Natural killer cell (primary cell): ENCODE data around the gene IVL. TPM values are rescaled to one million over a fixed set of nuclear protein-coding genes. Genes with fewer than 3 reads are reported as not detected.

ENCODE experiments used
- ATAC-seq, 3 donors: fragments of 150-1000 bp in 2 of 3; fragments of 200-7000 bp in 1 of 3; cut with Tn5 transposase; 1 replicate in 1 of 3; 2 replicates in 2 of 3; pipeline ENCODE4 v1.10.0; 2021; ENCODE audit warnings: mild to moderate bottlenecking in 2 of 3, moderate library complexity in 2 of 3
- DNase-seq, 2 donors: peaks; one replicate each; pipeline versions ENCODE4 v3.0.0 to v3.0.0-alpha.2; 2013 to 2021; ENCODE audit warnings: mixed read lengths in 1 of 2
- H3K27ac ChIP-seq: one replicate; pipeline ENCODE4 v1.5.1; 2013; ENCODE audit warnings: mild to moderate bottlenecking, low read length
- H3K27me3 ChIP-seq: one replicate; pipeline ENCODE4 v1.6.1; 2013; ENCODE audit warnings: low read length; ENCODE audit not compliant: control insufficient read depth, insufficient read depth
- H3K36me3 ChIP-seq: one replicate; pipeline ENCODE4 v1.6.1; 2013; ENCODE audit warnings: low read length; ENCODE audit not compliant: control insufficient read depth, insufficient read depth
- H3K4me1 ChIP-seq: one replicate; pipeline ENCODE4 v1.6.1; 2013; ENCODE audit warnings: low read length; ENCODE audit not compliant: control insufficient read depth, insufficient read depth
- H3K4me3 ChIP-seq: one replicate; pipeline ENCODE4 v1.5.1; 2013; ENCODE audit warnings: low read length
- H3K9me3 ChIP-seq: one replicate; pipeline ENCODE4 v1.6.1; 2013; ENCODE audit warnings: low read length; ENCODE audit not compliant: control insufficient read depth, insufficient read depth
- H3K27ac Mint-ChIP-seq, 2 donors: one replicate each; pipeline ENCODE4 v1.8.0; 2022; ENCODE audit warnings: mild to moderate bottlenecking in 2 of 2, mixed read lengths in 2 of 2, moderate library complexity in 1 of 2
- H3K27me3 Mint-ChIP-seq, 2 donors: one replicate each; pipeline ENCODE4 v1.8.0; 2022; ENCODE audit warnings: low read depth in 2 of 2, mixed read lengths in 2 of 2
- H3K36me3 Mint-ChIP-seq: one replicate; pipeline ENCODE4 v1.8.0; 2022; ENCODE audit warnings: mixed read lengths
- H3K4me1 Mint-ChIP-seq, 2 donors: one replicate each; pipeline ENCODE4 v1.8.0; 2022; ENCODE audit warnings: mixed read lengths in 2 of 2
- H3K4me3 Mint-ChIP-seq: one replicate; pipeline ENCODE4 v1.8.0; 2022; ENCODE audit warnings: mild to moderate bottlenecking, moderate library complexity, mixed read lengths
- H3K9me3 Mint-ChIP-seq, 2 donors: one replicate each; pipeline ENCODE4 v1.8.0; 2022; ENCODE audit warnings: mixed read lengths in 2 of 2
- CTCF ChIP-seq: fragments of 200-600 bp; IDR thresholded peaks from one replicate; pipeline ENCODE4 v1.8.0; 2022; ENCODE audit warnings: antibody characterized with exemption
- WGBS: methylation state at CpG from one replicate; pipeline ENCODE4 v1.1.7; 2013; ENCODE audit warnings: missing lambda C conversion rate; ENCODE audit not compliant: insufficient coverage; 5-methylcytosine and 5-hydroxymethylcytosine counted together
- intact Hi-C: fragments of 100-400 bp; cut with micrococcal nuclease; formaldehyde crosslinking; loops from one replicate; pipeline ENCODE4 v1.14.2; 2022
- total RNA-seq, 4 donors: library from RNA; stranded (reverse); fragments of 120-200 nt in 1 of 4; gene quantifications; one replicate each; pipeline versions ENCODE4 v1.2.3 to v1.2.4, GENCODE V29; 2013 to 2022

The IVL gene
- total RNA-seq, 3 donors from 2014 or later (not counting 1 experiment from before 2014, with no cell fraction given), result not detected

DNA sequence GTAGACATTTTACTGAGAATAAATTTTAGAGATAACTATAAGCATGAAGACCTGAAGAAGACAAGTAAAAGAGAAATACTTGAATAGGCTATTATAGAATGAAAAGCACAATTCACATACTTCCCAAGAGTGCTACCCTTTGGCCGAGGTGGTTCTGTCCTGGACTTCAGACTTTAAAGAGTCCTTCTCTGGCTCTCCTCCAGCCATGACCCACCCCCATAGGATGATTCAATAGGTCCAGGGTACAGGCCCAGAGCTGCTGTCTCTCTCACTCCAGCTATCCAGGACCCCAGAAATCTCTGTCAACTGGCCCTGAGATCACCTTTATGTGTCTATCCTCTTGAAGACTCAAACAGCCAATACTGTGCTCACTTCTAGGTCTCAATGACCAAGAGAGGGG, 31.5 kb upstream of the IVL start:
- H3K4me3 ChIP-seq, result no peak overlapping the region
- Mint-ChIP-seq H3K9me3 (no peaks in the 10 kb centered on the region), H3K4me1 (no peaks in the 10 kb centered on the region), H3K4me3 (no peak overlapping the region), H3K36me3 (no peaks in the 10 kb centered on the region), H3K27ac (no peak overlapping the region), H3K27me3 (peaks cover 9 to 43% of the 10 kb centered on the region in 2 donors)
- no peaks in the 10 kb centered on the region for H3K27me3 ChIP-seq
- no peak for TF ChIP-seq CTCF
- no peaks in the 10 kb centered on the region for H3K9me3 ChIP-seq
- no peak for ATAC-seq
- WGBS, result 87% methylated on average over 1 of the region's 1 CpG
- no peak overlapping the region for H3K27ac ChIP-seq
- DNase-seq, result no peak
- H3K36me3 ChIP-seq, result no peaks in the 10 kb centered on the region
- intact Hi-C loops, result no loop called here
- H3K4me1 ChIP-seq, result peaks cover 3% of the 10 kb centered on the region

- Histone ChIP-seq H3K4me3 (no peak within 1 kb of the TSS), H3K27ac (no peak within 1 kb of the TSS), H3K36me3 (no peaks in the 10 kb centered on the region), H3K9me3 (no peaks in the 10 kb centered on the region), H3K27me3 (no peaks in the 10 kb centered on the region), H3K4me1 (peaks cover 3% of the 10 kb centered on the region)
- TF ChIP-seq CTCF, result no peak
- peaks cover 9 to 43% of the 10 kb centered on the region in 2 donors for H3K27me3 Mint-ChIP-seq
- H3K9me3 Mint-ChIP-seq, result no peaks in the 10 kb centered on the region
- no peak within 1 kb of the TSS for H3K27ac Mint-ChIP-seq
- DNase-seq (no peak), ATAC-seq (no peak)
- no peak within 1 kb of the TSS for H3K4me3 Mint-ChIP-seq
- intact Hi-C loops, result no loop called here
- no peaks in the 10 kb centered on the region for H3K4me1 Mint-ChIP-seq
- H3K36me3 Mint-ChIP-seq, result no peaks in the 10 kb centered on the region
- WGBS, result 19% methylated on average over 1 of the region's 1 CpG
Observed at GRCh38 chr1:152878042-152878441, 30.3 kb upstream of the IVL start, which contains the start of gene SMCP. Gene SMCP, plus strand, starts transcription at chr1:152878322. Its CDS starts 6,101 bp downstream, at chr1:152884423.

GRCh38 chr1:152879559-152880198, 28.7 kb upstream of the IVL start:
- H3K4me3 ChIP-seq, result no peak overlapping the region
- Mint-ChIP-seq H3K36me3 (no peaks in the 10 kb centered on the region), H3K27ac (no peak overlapping the region), H3K4me3 (no peak overlapping the region), H3K27me3 (peaks cover 9 to 35% of the 10 kb centered on the region in 2 donors), H3K4me1 (no peaks in the 10 kb centered on the region), H3K9me3 (no peaks in the 10 kb centered on the region)
- DNase-seq (no peak), ATAC-seq (no peak)
- H3K27ac ChIP-seq, result no peak overlapping the region
- H3K27me3 ChIP-seq, result no peaks in the 10 kb centered on the region
- no peaks in the 10 kb centered on the region for H3K9me3 ChIP-seq
- no peaks in the 10 kb centered on the region for H3K36me3 ChIP-seq
- intact Hi-C loops, result no loop called here
- peaks cover 3% of the 10 kb centered on the region for H3K4me1 ChIP-seq
- TF ChIP-seq CTCF, result no peak

- WGBS, result 70% methylated on average over 4 of the region's 4 CpGs
Observed at GRCh38 chr1:152880316-152880715, 28.0 kb upstream of the IVL start.

More at GRCh38 chr1:152880316-152880715, 28.0 kb upstream of the IVL start:
- DNase-seq, result no peak
- no peaks in the 10 kb centered on the region for H3K27me3 ChIP-seq
- H3K36me3 Mint-ChIP-seq, result no peaks in the 10 kb centered on the region
- H3K36me3 ChIP-seq, result no peaks in the 10 kb centered on the region
- no peak overlapping the region for H3K4me3 ChIP-seq
- peaks cover 6 to 29% of the 10 kb centered on the region in 2 donors for H3K27me3 Mint-ChIP-seq
- no peak overlapping the region for H3K4me3 Mint-ChIP-seq
- H3K4me1 Mint-ChIP-seq, result no peaks in the 10 kb centered on the region
- H3K9me3 ChIP-seq, result no peaks in the 10 kb centered on the region
- TF ChIP-seq CTCF, result no peak
- H3K27ac Mint-ChIP-seq, result no peak overlapping the region
- intact Hi-C loops, result no loop called here
- ATAC-seq, result no peak
- H3K4me1 ChIP-seq, result peaks cover 3% of the 10 kb centered on the region
- H3K9me3 Mint-ChIP-seq, result no peaks in the 10 kb centered on the region
- H3K27ac ChIP-seq, result no peak overlapping the region
